Measurements from ENCODE around the gene EXOSC1. TPM values are rescaled to one million over a fixed set of nuclear protein-coding genes. Genes with fewer than 3 reads are reported as not detected.

Gene EXOSC1
- 55.3 and 83.9 TPM in 2 replicates for total RNA-seq

DNA sequence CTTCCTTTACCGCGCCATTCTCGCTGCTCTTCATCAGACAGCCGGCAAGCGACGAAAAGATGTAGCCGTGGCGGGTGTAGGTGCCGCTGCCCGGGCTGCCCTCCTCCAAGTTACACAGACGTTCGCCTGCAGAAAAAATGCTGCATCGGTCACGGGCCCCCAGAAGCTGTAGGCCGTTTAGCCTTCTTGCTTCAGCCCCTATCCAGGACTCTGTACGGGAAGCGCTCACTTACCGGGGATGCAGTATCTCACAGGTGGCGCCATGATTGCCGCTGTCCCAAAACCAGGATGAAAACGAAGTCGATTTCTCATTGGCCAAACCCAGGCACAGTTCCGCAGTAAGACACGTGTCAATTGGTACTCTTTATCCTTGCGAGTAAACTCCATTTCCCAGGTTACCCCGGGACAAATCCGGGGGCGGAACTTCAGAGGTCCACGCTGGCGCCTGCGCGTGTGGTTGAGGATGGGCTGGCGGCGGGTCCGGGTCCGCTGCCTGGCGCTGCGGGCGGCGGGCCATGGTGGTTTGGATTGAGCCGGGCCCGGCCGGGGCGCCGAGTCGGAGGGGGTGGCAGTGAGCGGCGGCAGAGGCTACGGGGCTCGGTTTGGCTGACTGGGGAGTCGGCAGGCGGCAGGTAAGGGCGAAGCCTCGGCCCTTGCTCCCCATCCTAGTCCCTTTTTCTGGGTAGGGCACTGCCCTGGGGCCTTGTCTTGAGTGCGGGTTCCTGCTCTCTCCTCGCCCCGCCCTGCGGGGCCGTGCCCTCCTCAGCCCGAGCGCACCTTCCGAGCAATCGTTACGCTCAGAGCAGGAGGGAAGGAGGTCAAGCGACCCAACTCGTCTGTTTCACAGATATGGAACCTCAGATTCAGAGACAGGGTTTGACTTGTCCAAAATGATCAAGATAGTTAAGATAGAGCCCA, at the start of gene EXOSC1, which contains the start of gene ZDHHC16:
Gene EXOSC1, minus strand, starts transcription at position 285 of the 918 bp plus-strand sequence. Its CDS starts 21 bp downstream, at position 264.
Gene ZDHHC16, plus strand, starts transcription at position 454 of the 918 bp plus-strand sequence. CDS start 5,501 bp downstream, outside the sequence.

DNA sequence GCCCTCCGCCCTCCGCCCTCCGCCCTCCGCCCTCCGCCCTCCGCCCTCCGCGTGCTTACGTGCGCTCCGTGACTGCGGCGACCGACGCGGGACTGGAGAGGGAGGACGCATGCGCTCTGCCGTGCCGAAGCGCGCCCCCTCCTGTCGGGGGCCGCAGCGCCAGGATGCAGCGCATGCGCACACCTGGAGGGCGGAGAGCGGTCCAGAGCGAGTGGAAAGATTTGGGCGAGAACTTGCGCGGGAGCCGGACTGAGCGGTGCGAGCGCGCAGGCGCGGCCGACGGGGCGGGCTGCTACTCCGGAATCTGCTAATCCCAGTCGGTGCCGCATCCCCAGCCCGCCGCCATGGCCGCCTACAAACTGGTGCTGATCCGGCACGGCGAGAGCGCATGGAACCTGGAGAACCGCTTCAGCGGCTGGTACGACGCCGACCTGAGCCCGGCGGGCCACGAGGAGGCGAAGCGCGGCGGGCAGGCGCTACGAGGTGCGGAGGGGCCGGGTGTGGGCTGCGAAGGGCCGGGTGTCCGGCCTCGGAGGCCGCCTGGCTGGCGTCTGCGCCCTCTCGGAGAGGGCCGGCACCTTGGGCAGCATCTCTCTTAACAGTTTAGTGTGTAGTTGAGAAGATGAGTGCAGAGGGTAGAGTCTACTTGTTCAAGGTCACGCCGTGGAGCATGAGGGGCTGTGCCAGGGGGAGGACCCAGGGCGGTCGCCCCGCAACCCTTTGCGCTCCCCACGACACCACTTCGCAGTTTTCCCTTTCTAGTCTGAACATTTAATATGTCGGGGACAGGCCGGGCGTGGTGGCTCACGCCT, 19.6 kb downstream of the EXOSC1 start, which contains the start of gene PGAM1:
Gene PGAM1, plus strand, starts transcription at position 228 of the 812 bp plus-strand sequence. Its CDS starts 117 bp downstream, at position 345.

GRCh38 chr10:97400665-97401454, 44.9 kb downstream of the EXOSC1 start, which contains the start of gene RRP12:
TSS of gene RRP12 (minus strand) at chr10:97401340. CDS start at chr10:97401231, 109 bp downstream.

Other genes starting within 250 kb of the EXOSC1 start
- 8.9 and 10.8 TPM in 2 replicates for gene ARHGAP19, start 153.4 kb downstream of the EXOSC1 start, total RNA-seq
- 1.4 and 1.9 TPM in 2 replicates for gene FRAT1, start 126.7 kb downstream of the EXOSC1 start, total RNA-seq
- 4.9 and 6.2 TPM in 2 replicates for gene FRAT2, start 111.3 kb downstream of the EXOSC1 start, total RNA-seq
- 24.3 and 31.4 TPM in 2 replicates for gene RRP12, start 44.7 kb downstream of the EXOSC1 start, total RNA-seq
- 803 and 845 TPM in 2 replicates for gene PGAM1, start 19.8 kb downstream of the EXOSC1 start, total RNA-seq
- gene ZDHHC16, start 169 bp upstream of the EXOSC1 start, total RNA-seq, result 65.4 and 83.3 TPM in 2 replicates
- 97.8 and 116 TPM in 2 replicates for gene MMS19, start 52.4 kb upstream of the EXOSC1 start, total RNA-seq
- gene UBTD1, start 52.9 kb upstream of the EXOSC1 start, total RNA-seq, result 25.9 and 29.1 TPM in 2 replicates
- 0.29 TPM in 1 of 2 replicates, not detected in the other for gene ANKRD2, start 126.8 kb upstream of the EXOSC1 start, total RNA-seq
- under 0.01 and 2.1 TPM in 2 replicates for gene HOGA1, start 138.4 kb upstream of the EXOSC1 start, total RNA-seq
- gene C10orf62, start 143.7 kb upstream of the EXOSC1 start, total RNA-seq, result not detected in 2 replicates
- gene MORN4, start 187.5 kb upstream of the EXOSC1 start, total RNA-seq, result 7.8 and 18.4 TPM in 2 replicates
- 32.0 and 33.5 TPM in 2 replicates for gene PI4K2A, start 194.7 kb upstream of the EXOSC1 start, total RNA-seq
- 28.3 and 28.4 TPM in 2 replicates for gene AVPI1, start 241.2 kb upstream of the EXOSC1 start, total RNA-seq